Neuronal stem cell (in vitro differentiated cells): ENCODE results near the gene ARHGAP24.
A peak's percentile ranks its signal among the peaks of the same experiment; 100 is the strongest.

Experiments
- DNase-seq: peaks from one replicate; pipeline ENCODE4 v3.0.0-alpha.2; 2013; ENCODE audit warnings: low spot score
- H2AFZ ChIP-seq: one replicate; pipeline ENCODE4 v1.6.1; 2013; ENCODE audit warnings: mild to moderate bottlenecking, low read length, inconsistent platforms
- H2AK5ac ChIP-seq: 2 replicates; pipeline ENCODE4 v1.6.1; 2013; ENCODE audit warnings: low read depth, mild to moderate bottlenecking, inconsistent platforms, low read length, moderate library complexity, mixed read lengths
- H2BK120ac ChIP-seq: 2 replicates; pipeline ENCODE4 v1.6.1; 2013; ENCODE audit warnings: low read depth, mild to moderate bottlenecking, inconsistent platforms, low read length, moderate library complexity, mixed read lengths
- H2BK12ac ChIP-seq: one replicate; pipeline ENCODE4 v1.6.1; 2013; ENCODE audit warnings: low read length, inconsistent platforms
- H2BK15ac ChIP-seq: 2 replicates; pipeline ENCODE4 v1.6.1; 2013; ENCODE audit warnings: mild to moderate bottlenecking, low read length, inconsistent platforms, mixed read lengths
- H2BK5ac ChIP-seq: one replicate; pipeline ENCODE4 v1.6.1; 2013; ENCODE audit warnings: inconsistent platforms, mild to moderate bottlenecking, low read length, moderate library complexity
- H3K14ac ChIP-seq: one replicate; pipeline ENCODE4 v1.6.1; 2013; ENCODE audit warnings: low read length, inconsistent platforms
- H3K18ac ChIP-seq: 2 replicates; pipeline ENCODE4 v1.6.1; 2013; ENCODE audit warnings: low read length, inconsistent platforms
- H3K23ac ChIP-seq: 2 replicates; pipeline ENCODE4 v1.6.1; 2013; ENCODE audit warnings: low read depth, mild to moderate bottlenecking, mixed read lengths, low read length, inconsistent platforms; ENCODE audit not compliant: poor library complexity
- H3K27ac ChIP-seq: replicated peaks from 3 replicates; pipeline ENCODE4 v1.5.1; 2013; ENCODE audit warnings: low read length, inconsistent platforms
- H3K27me3 ChIP-seq, 3 experiments: 2 replicates each; pipeline ENCODE4 v1.6.1; 2013; ENCODE audit warnings: low read length in 3 of 3, mild to moderate bottlenecking in 2 of 3, inconsistent platforms in 1 of 3, low read depth in 1 of 3, mixed read lengths in 1 of 3, moderate library complexity in 1 of 3; ENCODE audit not compliant: control insufficient read depth in 3 of 3, insufficient read depth in 3 of 3
- H3K36me3 ChIP-seq, 2 donors: replicated peaks in 1 of 2; 2 replicates each; pipeline ENCODE4 v1.6.1; 2013; ENCODE audit warnings: low read length in 2 of 2; ENCODE audit not compliant: control insufficient read depth in 2 of 2, insufficient read depth in 2 of 2
- H3K4ac ChIP-seq: 2 replicates; pipeline ENCODE4 v1.6.1; 2013; ENCODE audit warnings: inconsistent platforms, mild to moderate bottlenecking, low read length, moderate library complexity
- H3K4me1 ChIP-seq, 2 donors: 1 replicate in 1 of 2; 2 replicates in 1 of 2; pipeline ENCODE4 v1.6.1; 2013; ENCODE audit warnings: low read length in 2 of 2, low read depth in 1 of 2; ENCODE audit not compliant: control insufficient read depth in 2 of 2, insufficient read depth in 1 of 2
- H3K4me2 ChIP-seq: one replicate; pipeline ENCODE4 v1.6.1; 2013; ENCODE audit warnings: mild to moderate bottlenecking, low read length, inconsistent platforms; ENCODE audit not compliant: insufficient read depth, poor library complexity, severe bottlenecking
- H3K4me3 ChIP-seq, 2 donors: 2 replicates each; pipeline ENCODE4 v1.5.1; 2013; ENCODE audit warnings: low read length in 2 of 2, mild to moderate bottlenecking in 2 of 2, inconsistent platforms in 1 of 2, moderate library complexity in 1 of 2
- H3K79me1 ChIP-seq: one replicate; pipeline ENCODE4 v1.6.1; 2013; ENCODE audit warnings: low read depth, mild to moderate bottlenecking, inconsistent platforms, low read length, moderate library complexity
- H3K9ac ChIP-seq: one replicate; pipeline ENCODE4 v1.6.1; 2013; ENCODE audit warnings: mild to moderate bottlenecking, low read depth, low read length, inconsistent platforms; ENCODE audit not compliant: poor library complexity
- H3K9me3 ChIP-seq, 2 donors: replicated peaks in 1 of 2; 2 replicates each; pipeline versions ENCODE3 to v1.6.1; 2013; ENCODE audit warnings: low read length in 2 of 2, mild to moderate bottlenecking in 2 of 2, inconsistent platforms in 1 of 2, low read depth in 1 of 2, mixed read lengths in 1 of 2, moderate library complexity in 1 of 2; ENCODE audit not compliant: control insufficient read depth in 2 of 2, insufficient read depth in 1 of 2
- H4K8ac ChIP-seq: one replicate; pipeline ENCODE4 v1.6.1; 2013; ENCODE audit warnings: low read depth, mild to moderate bottlenecking, inconsistent platforms, low read length, moderate library complexity
- H4K91ac ChIP-seq: one replicate; pipeline ENCODE4 v1.6.1; 2013; ENCODE audit warnings: low read length, low read depth, mild to moderate bottlenecking, inconsistent platforms; ENCODE audit not compliant: poor library complexity
- WGBS, 2 donors: extraction: QIAGEN DNeasy Blood & Tissue Kit; methylation state at CpG; one replicate each; pipeline ENCODE4 v1.1.7; 2013; ENCODE audit warnings: missing lambda C conversion rate in 2 of 2, mixed read lengths in 1 of 2; ENCODE audit not compliant: insufficient read length in 2 of 2, insufficient replicate concordance in 1 of 2; ENCODE audit errors: extremely low coverage in 2 of 2; 5-methylcytosine and 5-hydroxymethylcytosine counted together

Gene ARHGAP24

DNA sequence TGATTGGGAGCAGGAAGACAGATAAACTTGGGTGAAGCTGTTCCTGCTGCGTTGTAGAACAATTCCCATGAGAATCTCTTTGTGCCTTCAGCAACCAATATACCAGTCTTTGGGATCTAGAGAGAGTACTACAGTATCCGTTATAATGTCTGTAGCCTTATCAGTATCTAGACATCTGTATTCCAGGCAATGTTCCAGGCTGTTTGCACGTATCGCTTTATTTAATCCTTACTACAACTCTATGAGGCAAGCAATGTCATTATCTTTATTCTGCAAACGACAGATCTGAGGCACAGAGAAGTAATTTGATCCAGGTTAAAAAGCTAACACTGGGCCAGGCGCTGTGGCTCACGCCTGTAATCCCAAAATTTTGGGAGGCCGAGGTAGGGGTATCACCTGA lies 251.6 kb downstream of the ARHGAP24 start:
- Histone ChIP-seq H3K27me3 (no peaks in the 10 kb centered on the region), H3K9me3 (no peaks in the 10 kb centered on the region), H3K79me1 (no peaks in the 10 kb centered on the region), H2AFZ (peak overlapping the region; percentile 21), H2BK12ac (no peak overlapping the region), H3K4me2 (no peak overlapping the region), H2AK5ac (no peak overlapping the region), H3K9ac (no peak overlapping the region), H2BK120ac (no peak overlapping the region), H2BK5ac (no peak overlapping the region), H3K27ac (no peak overlapping the region), H3K4ac (no peak overlapping the region), H4K8ac (no peak overlapping the region), H2BK15ac (no peak overlapping the region), H4K91ac (no peak overlapping the region), H3K4me3 (no peak overlapping the region), H3K18ac (no peak overlapping the region), H3K14ac (no peak overlapping the region), H3K36me3 (no peaks in the 10 kb centered on the region), H3K23ac (no peak overlapping the region), H3K4me1 (no peaks in the 10 kb centered on the region)
- no peak for DNase-seq
- WGBS, 2 donors = no CpG with 5 or more reads among the region's 8 CpGs

DNA sequence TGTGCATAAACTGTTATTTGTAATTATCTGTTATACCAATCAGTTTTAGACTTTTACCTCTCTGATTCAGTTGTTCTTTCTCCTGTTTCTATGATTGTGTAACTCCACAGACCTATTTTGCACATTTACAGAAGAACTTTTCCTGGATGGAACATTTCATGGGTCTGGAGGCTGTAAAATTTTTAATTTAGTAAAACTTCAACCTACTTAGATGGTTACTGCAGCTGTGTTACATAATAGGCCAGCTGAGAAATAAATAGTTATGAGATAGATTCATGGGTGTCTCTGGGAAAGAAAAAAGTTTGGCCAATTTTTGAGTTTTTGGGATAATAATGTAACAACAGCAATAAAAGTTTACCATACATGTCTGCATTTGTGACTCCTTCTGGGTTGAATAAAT lies 253.5 kb downstream of the ARHGAP24 start:
- Histone ChIP-seq H2AFZ (no peak overlapping the region), H3K27me3 (no peaks in the 10 kb centered on the region), H3K27ac (no peak overlapping the region), H3K4me1 (no peaks in the 10 kb centered on the region), H2AK5ac (no peak overlapping the region), H2BK120ac (no peak overlapping the region), H2BK5ac (no peak overlapping the region), H3K4ac (no peak overlapping the region), H2BK15ac (no peak overlapping the region), H3K9me3 (no peaks in the 10 kb centered on the region), H3K18ac (no peak overlapping the region), H3K4me3 (no peak overlapping the region), H3K9ac (no peak overlapping the region), H3K4me2 (no peak overlapping the region), H4K91ac (no peak overlapping the region), H3K14ac (no peak overlapping the region), H4K8ac (no peak overlapping the region), H3K23ac (no peak overlapping the region), H2BK12ac (no peak overlapping the region), H3K79me1 (no peaks in the 10 kb centered on the region), H3K36me3 (no peaks in the 10 kb centered on the region)
- DNase-seq = no peak

DNA sequence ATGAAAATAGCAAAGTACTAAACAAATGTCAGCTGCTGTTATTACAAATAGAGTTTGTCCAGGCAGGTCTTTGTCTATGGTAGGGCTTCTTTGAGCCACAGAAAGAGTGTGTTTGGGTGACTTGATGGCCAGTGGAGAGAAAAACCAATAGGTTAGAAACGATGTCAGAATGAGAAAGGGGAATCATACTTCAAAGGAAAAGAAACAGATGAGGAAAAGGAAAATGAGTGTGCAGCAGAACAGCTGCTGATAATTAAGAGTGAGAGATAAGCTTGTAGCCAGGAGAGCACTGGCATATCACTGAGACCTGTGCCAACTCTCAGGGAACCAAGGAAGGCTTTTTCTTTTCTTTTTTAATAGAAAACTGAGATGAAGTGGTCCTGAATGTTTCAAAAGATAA lies 257.2 kb downstream of the ARHGAP24 start:
- H2BK5ac ChIP-seq = no peak overlapping the region
- H4K91ac ChIP-seq = no peak overlapping the region
- H3K4me2 ChIP-seq = no peak overlapping the region
- H3K9me3 ChIP-seq = no peaks in the 10 kb centered on the region
- H2BK15ac ChIP-seq = no peak overlapping the region
- no peak overlapping the region for H3K14ac ChIP-seq
- H3K36me3 ChIP-seq = no peaks in the 10 kb centered on the region
- no peak overlapping the region for H3K18ac ChIP-seq
- WGBS, 2 donors = no CpG with 5 or more reads among the region's 1 CpG
- no peak overlapping the region for H3K9ac ChIP-seq
- H3K27ac ChIP-seq = no peak overlapping the region
- DNase-seq = no peak
- H3K4me3 ChIP-seq = no peak overlapping the region
- H3K23ac ChIP-seq = no peak overlapping the region
- no peaks in the 10 kb centered on the region for H3K27me3 ChIP-seq
- H2BK12ac ChIP-seq = no peak overlapping the region
- H3K4ac ChIP-seq = no peak overlapping the region
- H3K79me1 ChIP-seq = no peaks in the 10 kb centered on the region
- no peak overlapping the region for H2BK120ac ChIP-seq
- H2AFZ ChIP-seq = no peak overlapping the region
- no peak overlapping the region for H2AK5ac ChIP-seq
- no peak overlapping the region for H4K8ac ChIP-seq
- no peaks in the 10 kb centered on the region for H3K4me1 ChIP-seq

DNA sequence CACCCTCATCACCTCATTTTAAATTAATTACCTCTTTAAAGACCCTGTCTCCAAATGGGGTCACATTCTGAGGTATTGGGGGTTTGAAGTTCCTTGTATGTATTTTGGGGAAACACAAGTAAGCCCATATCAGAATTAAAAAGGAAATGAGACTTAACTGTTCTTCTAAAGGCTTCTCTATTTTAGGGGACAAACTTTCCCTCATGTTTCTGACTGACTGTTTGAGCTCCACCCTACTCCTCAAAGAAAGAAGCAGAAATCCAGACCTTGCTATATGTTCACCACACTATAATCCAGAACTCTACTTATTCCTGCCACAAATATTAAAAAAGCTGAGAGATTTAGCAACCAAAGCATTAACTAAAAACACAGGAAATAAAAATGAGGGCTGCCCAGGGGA lies 258.8 kb downstream of the ARHGAP24 start:
- no peaks in the 10 kb centered on the region for H3K4me1 ChIP-seq
- no peak for DNase-seq
- no peak overlapping the region for H3K23ac ChIP-seq
- H4K91ac ChIP-seq = no peak overlapping the region
- H3K18ac ChIP-seq = no peak overlapping the region
- no peak overlapping the region for H2BK120ac ChIP-seq
- no peak overlapping the region for H2BK12ac ChIP-seq
- H3K79me1 ChIP-seq = no peaks in the 10 kb centered on the region
- H2AK5ac ChIP-seq = no peak overlapping the region
- H3K9ac ChIP-seq = no peak overlapping the region
- no peak overlapping the region for H3K4ac ChIP-seq
- no peaks in the 10 kb centered on the region for H3K27me3 ChIP-seq
- no peak overlapping the region for H3K14ac ChIP-seq
- H2AFZ ChIP-seq = no peak overlapping the region
- H3K36me3 ChIP-seq = no peaks in the 10 kb centered on the region
- no peak overlapping the region for H3K4me2 ChIP-seq
- H3K4me3 ChIP-seq = no peak overlapping the region
- no peak overlapping the region for H2BK5ac ChIP-seq
- no peak overlapping the region for H2BK15ac ChIP-seq
- H4K8ac ChIP-seq = no peak overlapping the region
- H3K27ac ChIP-seq = no peak overlapping the region
- H3K9me3 ChIP-seq = no peaks in the 10 kb centered on the region
